Smooth muscle cell of the coronary artery (primary cell): ENCODE measurements around the gene RLBP1. TPM values are rescaled to one million over a fixed set of nuclear protein-coding genes. Genes with fewer than 3 reads are reported as not detected.

Experiments used
- total RNA-seq: library from RNA; depleted of rRNA; stranded (reverse); fragments of >200 nt; gene quantifications from 2 replicates; pipeline ENCODE4 v1.2.3, GENCODE V29; 2014; ENCODE audit warnings: low replicate concordance

The RLBP1 gene
- not detected in 2 replicates for total RNA-seq

DNA sequence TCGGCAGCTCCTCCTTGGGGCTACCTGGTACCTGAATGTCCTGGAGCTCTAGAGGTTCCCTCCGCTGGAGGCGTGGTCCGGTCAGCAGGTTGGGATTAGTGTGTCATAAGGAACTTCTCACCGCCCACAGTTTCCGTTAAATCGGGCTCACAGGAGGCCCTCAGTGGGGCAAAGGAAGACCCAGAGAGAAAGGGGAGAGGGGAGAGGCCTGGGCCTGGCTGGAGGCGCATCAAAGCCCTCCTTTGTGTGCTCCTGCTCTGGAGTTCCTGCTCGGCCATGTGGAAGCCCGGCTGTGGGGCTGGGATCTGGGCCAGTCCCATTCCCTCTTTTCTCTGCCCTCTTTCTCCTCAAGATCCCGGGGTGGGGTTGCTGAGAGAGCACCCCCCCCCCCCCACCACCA lies at the start of gene RLBP1:
TSS of gene RLBP1 (minus strand) at position 37 of the 400 bp plus-strand sequence. CDS start 2,604 bp downstream, outside the sequence.

DNA sequence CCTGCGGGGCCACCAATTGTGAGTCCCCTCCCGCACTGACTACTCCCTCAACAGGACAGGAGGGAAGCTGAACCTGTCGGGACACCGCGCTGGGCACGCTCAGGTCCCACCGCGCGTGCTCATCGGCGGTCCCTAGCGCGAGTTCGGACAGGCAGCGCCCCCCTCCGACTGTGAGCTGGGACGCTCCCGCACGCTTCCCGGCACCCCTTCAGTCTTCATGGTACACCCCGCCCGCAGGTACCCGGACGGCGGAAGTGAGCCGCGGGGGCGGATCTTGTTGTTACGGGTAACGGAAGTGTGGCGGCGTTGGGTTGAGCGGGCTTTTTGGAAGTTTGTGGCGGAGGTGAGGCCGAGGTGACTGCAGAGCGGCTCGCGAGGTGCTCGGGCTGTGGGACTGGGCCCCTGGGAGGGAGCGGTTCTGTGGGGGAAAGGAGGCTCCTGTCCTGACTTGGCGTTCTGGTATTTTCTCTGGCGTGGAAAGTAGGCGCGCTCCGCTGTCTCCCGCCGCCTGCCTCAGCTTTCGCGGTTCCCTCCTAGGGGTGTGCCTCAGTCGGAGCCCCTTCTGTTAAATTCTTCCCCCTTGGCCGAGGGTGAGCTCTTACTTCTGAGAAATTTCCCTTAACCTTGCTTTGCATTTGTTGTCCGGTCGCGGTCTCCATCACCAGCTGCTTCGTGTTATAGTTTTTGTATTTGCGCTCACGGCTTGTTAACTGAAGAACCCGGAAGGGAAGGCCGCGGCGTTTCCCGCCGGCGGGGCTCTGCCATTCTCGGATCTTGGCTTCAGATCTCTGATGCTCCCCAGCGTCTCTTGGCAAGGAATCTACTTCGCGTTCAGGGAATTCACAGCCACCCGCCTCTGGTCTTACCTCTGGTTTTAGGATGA lies 22.6 kb upstream of the RLBP1 start, which contains the start of gene FANCI:
TSS of gene FANCI (plus strand) at position 289 of the 883 bp plus-strand sequence. CDS start 3,669 bp downstream, outside the sequence.

Other genes starting within 250 kb of the RLBP1 start
- 30.6 and 71.5 TPM in 2 replicates for gene ABHD2, start 133.1 kb downstream of the RLBP1 start, total RNA-seq
- gene FANCI, start 22.4 kb upstream of the RLBP1 start, total RNA-seq, result 2.2 and 8.6 TPM in 2 replicates
- 49.5 and 69.8 TPM in 2 replicates for gene POLG, start 113.2 kb upstream of the RLBP1 start, total RNA-seq